ENCODE results near the gene DNAJC17.

Gene DNAJC17

GRCh38 chr15:40829115-40829514, 21.8 kb upstream of the DNAJC17 start:
- no peak for DNase-seq (ENCODE audit: low read depth)

GRCh38 chr15:40828447-40829036, 21.3 kb upstream of the DNAJC17 start, which contains the start of gene PPP1R14D:
TSS of gene PPP1R14D (minus strand) at chr15:40828708. CDS start at chr15:40828641, 67 bp downstream.
- DNase-seq (ENCODE audit: low read depth), result no peak

- DNase-seq (ENCODE audit: low read depth), result no peak
Observed at GRCh38 chr15:40826423-40827075, 19.3 kb upstream of the DNAJC17 start.

- DNase-seq (ENCODE audit: low read depth), result no peak
Observed at GRCh38 chr15:40825661-40826422, 18.6 kb upstream of the DNAJC17 start.

- no peak for DNase-seq (ENCODE audit: low read depth)
Observed at GRCh38 chr15:40823572-40824343, 16.5 kb upstream of the DNAJC17 start.

GRCh38 chr15:40821195-40821594, 13.9 kb upstream of the DNAJC17 start:
- DNase-seq (ENCODE audit: low read depth), result no peak

- DNase-seq (ENCODE audit: low read depth), result no peak
Observed at GRCh38 chr15:40819048-40819447, 11.8 kb upstream of the DNAJC17 start.

- no peak for DNase-seq (ENCODE audit: low read depth)
Observed at GRCh38 chr15:40815042-40815698, 7.9 kb upstream of the DNAJC17 start.

GRCh38 chr15:40812721-40813425, 5.6 kb upstream of the DNAJC17 start:
- no peak for DNase-seq (ENCODE audit: low read depth)

- no peak for DNase-seq (ENCODE audit: low read depth)
Observed at GRCh38 chr15:40808861-40809450, 1.7 kb upstream of the DNAJC17 start.

GRCh38 chr15:40807888-40808461, 702 bp upstream of the DNAJC17 start:
- DNase-seq (ENCODE audit: low read depth), result no peak

GRCh38 chr15:40806672-40807027, 623 bp downstream of the DNAJC17 start:
- DNase-seq (ENCODE audit: low read depth), result no peak

GRCh38 chr15:40803688-40804087, 3.6 kb downstream of the DNAJC17 start:
- no peak for DNase-seq (ENCODE audit: low read depth)

- DNase-seq (ENCODE audit: low read depth), result no peak
Observed at GRCh38 chr15:40803076-40803475, 4.2 kb downstream of the DNAJC17 start.

GRCh38 chr15:40799523-40799922, 7.8 kb downstream of the DNAJC17 start:
- no peak for DNase-seq (ENCODE audit: low read depth)

GRCh38 chr15:40796512-40796911, 10.8 kb downstream of the DNAJC17 start:
- no peak for DNase-seq (ENCODE audit: low read depth)

GRCh38 chr15:40796041-40796440, 11.2 kb downstream of the DNAJC17 start:
- DNase-seq (ENCODE audit: low read depth), result no peak

GRCh38 chr15:40793216-40793989, 13.9 kb downstream of the DNAJC17 start:
- DNase-seq (ENCODE audit: low read depth), result no peak

GRCh38 chr15:40792394-40792793, 14.9 kb downstream of the DNAJC17 start:
- DNase-seq (ENCODE audit: low read depth), result no peak

GRCh38 chr15:40790718-40791117, 16.6 kb downstream of the DNAJC17 start:
- DNase-seq (ENCODE audit: low read depth), result no peak

Measured in stimulated activated CD8-positive, alpha-beta memory T cell treated with anti-CD3 and anti-CD28 coated beads, Interleukin-7, amount 100 ng/mL, for 24 hours (primary cell).